ENCODE results near the gene CR1L.

- TF ChIP-seq POLR2AphosphoS5 (IDR thresholded peaks at IDR 0.05; ENCODE audit: low read depth, low read length): no peak
- no peak for TF ChIP-seq POLR2A (IDR thresholded peaks at IDR 0.05; ENCODE audit: low read depth, low read length)
- no peak for TF ChIP-seq SPI1 (IDR thresholded peaks at IDR 0.05; ENCODE audit: low read depth, low read length)
- no peak for TF ChIP-seq TAF1 (IDR thresholded peaks at IDR 0.05; ENCODE audit: low read depth, low read length)
- TF ChIP-seq POU2F2 (IDR thresholded peaks at IDR 0.05; ENCODE audit: low read depth, low read length): no peak
These were observed 21.4 kb downstream of the CR1L start for GRCh38 chr1:207666342-207666741.

Measured in GM12891 (cell line).